OCI-LY1 (cell line): ENCODE measurements around the gene SKAP1.

Experiments used
- H2AFZ ChIP-seq: fragments of 200-600 bp; sonication (generic), shearing (Covaris generic); 2 replicates; pipeline ENCODE4 v1.6.0; 2014; ENCODE audit warnings: antibody characterized with exemption, mild to moderate bottlenecking, low read length
- H3F3A ChIP-seq: fragments of 200-600 bp; sonication (generic), shearing (Covaris generic); 2 replicates; pipeline ENCODE4 v1.6.0; 2014; ENCODE audit warnings: mild to moderate bottlenecking, antibody characterized with exemption, low read length, moderate library complexity; ENCODE audit not compliant: insufficient read depth
- H3K27ac ChIP-seq: fragments of 200-600 bp; sonication (generic); 2 replicates; pipeline ENCODE4 v1.5.1; 2014; ENCODE audit warnings: low read length, mixed run types, mild to moderate bottlenecking, low read depth; ENCODE audit not compliant: poor library complexity, severe bottlenecking
- H3K27me3 ChIP-seq: fragments of 200-600 bp; sonication (generic); 2 replicates; pipeline ENCODE4 v1.6.0; 2014; ENCODE audit warnings: antibody characterized with exemption, mild to moderate bottlenecking, low read length, moderate library complexity; ENCODE audit not compliant: insufficient read depth
- H3K36me3 ChIP-seq: fragments of 200-600 bp; sonication (generic); 2 replicates; pipeline ENCODE4 v1.6.1; 2014; ENCODE audit warnings: mild to moderate bottlenecking, antibody characterized with exemption, low read length, moderate library complexity, mixed read lengths; ENCODE audit not compliant: insufficient read depth
- H3K4me1 ChIP-seq: fragments of 200-600 bp; sonication (generic); 2 replicates; pipeline ENCODE4 v1.5.1; 2014; ENCODE audit warnings: mild to moderate bottlenecking, low read length, moderate library complexity; ENCODE audit not compliant: insufficient read depth, severe bottlenecking
- H3K4me2 ChIP-seq: fragments of 200-600 bp; sonication (generic), shearing (Covaris generic); 2 replicates; pipeline ENCODE4 v1.6.1; 2014; ENCODE audit warnings: low read length
- H3K4me3 ChIP-seq: fragments of 200-600 bp; sonication (generic); 2 replicates; pipeline ENCODE4 v1.5.1; 2014; ENCODE audit warnings: low read length, low read depth, mild to moderate bottlenecking, mixed read lengths; ENCODE audit not compliant: poor library complexity, severe bottlenecking
- H3K79me2 ChIP-seq: fragments of 200-600 bp; shearing (Covaris generic); 2 replicates; pipeline ENCODE4 v1.6.1; 2016; ENCODE audit warnings: mixed run types, low read length, mixed read lengths; ENCODE audit not compliant: insufficient read depth
- H3K9ac ChIP-seq: fragments of 200-600 bp; sonication (generic), shearing (Covaris generic); 2 replicates; pipeline ENCODE4 v1.6.1; 2014; ENCODE audit warnings: mild to moderate bottlenecking, low read length, mixed read lengths
- H3K9me2 ChIP-seq: fragments of 200-600 bp; sonication (generic), shearing (Covaris generic); 2 replicates; pipeline ENCODE4 v1.6.1; 2014; ENCODE audit warnings: low read depth, mild to moderate bottlenecking, low read length, mixed read lengths
- H3K9me3 ChIP-seq: fragments of 200-600 bp; shearing (Covaris generic); 2 replicates; pipeline ENCODE4 v1.6.1; 2014; ENCODE audit warnings: low read length, mixed read lengths
- H4K20me1 ChIP-seq: fragments of 200-600 bp; sonication (generic), shearing (Covaris generic); 2 replicates; pipeline ENCODE4 v1.6.0; 2016; ENCODE audit warnings: mild to moderate bottlenecking, low read length; ENCODE audit not compliant: insufficient read depth
- CTCF ChIP-seq: fragments of 200-600 bp; sonication (generic), shearing (Covaris generic); IDR thresholded peaks from 2 replicates; pipeline ENCODE4 v1.5.1; 2017; ENCODE audit warnings: mild to moderate bottlenecking, antibody characterized with exemption, low read length, moderate library complexity, mixed read lengths
- EZH2 ChIP-seq: fragments of 200-600 bp; sonication (generic), shearing (Covaris generic); IDR thresholded peaks from 2 replicates; pipeline ENCODE4 v1.8.0; 2017; ENCODE audit warnings: borderline replicate concordance, mixed run types, mild to moderate bottlenecking, antibody characterized with exemption, low read length, moderate library complexity, mixed read lengths

SKAP1 gene

GRCh38 chr17:48385319-48385718, 44.7 kb downstream of the SKAP1 start:
- no peak overlapping the region for H3K9ac ChIP-seq
- H3K4me1 ChIP-seq = no peaks in the 10 kb centered on the region
- no peaks in the 10 kb centered on the region for H3K36me3 ChIP-seq
- no peaks in the 10 kb centered on the region for H3K27me3 ChIP-seq
- no peak overlapping the region for H3K27ac ChIP-seq
- no peaks in the 10 kb centered on the region for H3K9me3 ChIP-seq
- TF ChIP-seq CTCF = no peak
- no peak for TF ChIP-seq EZH2
- no peak overlapping the region for H3K4me2 ChIP-seq
- H3K79me2 ChIP-seq = no peaks in the 10 kb centered on the region
- H4K20me1 ChIP-seq = no peaks in the 10 kb centered on the region
- H3K9me2 ChIP-seq = no peaks in the 10 kb centered on the region
- no peak overlapping the region for H3K4me3 ChIP-seq
- H3F3A ChIP-seq = no peaks in the 10 kb centered on the region
- H2AFZ ChIP-seq = no peak overlapping the region

GRCh38 chr17:48384164-48384563, 45.9 kb downstream of the SKAP1 start:
- Histone ChIP-seq H3F3A (no peaks in the 10 kb centered on the region), H4K20me1 (no peaks in the 10 kb centered on the region), H3K27me3 (no peaks in the 10 kb centered on the region), H3K9me3 (no peaks in the 10 kb centered on the region), H3K4me2 (no peak overlapping the region), H3K9ac (no peak overlapping the region), H3K36me3 (no peaks in the 10 kb centered on the region), H3K4me1 (no peaks in the 10 kb centered on the region), H3K79me2 (no peaks in the 10 kb centered on the region), H3K27ac (no peak overlapping the region), H2AFZ (no peak overlapping the region), H3K9me2 (no peaks in the 10 kb centered on the region), H3K4me3 (no peak overlapping the region)
- TF ChIP-seq EZH2 = no peak

- Histone ChIP-seq H3K27ac (no peak overlapping the region), H2AFZ (no peak overlapping the region), H3K9me3 (no peaks in the 10 kb centered on the region), H3K9ac (no peak overlapping the region), H3K9me2 (no peaks in the 10 kb centered on the region), H3K27me3 (no peaks in the 10 kb centered on the region), H3F3A (no peaks in the 10 kb centered on the region), H3K79me2 (no peaks in the 10 kb centered on the region), H3K4me2 (no peak overlapping the region), H4K20me1 (no peaks in the 10 kb centered on the region), H3K36me3 (no peaks in the 10 kb centered on the region), H3K4me3 (no peak overlapping the region), H3K4me1 (no peaks in the 10 kb centered on the region)
- no peak for TF ChIP-seq CTCF
- TF ChIP-seq EZH2 = no peak
These were observed 47.0 kb downstream of the SKAP1 start for GRCh38 chr17:48382989-48383388.

DNA sequence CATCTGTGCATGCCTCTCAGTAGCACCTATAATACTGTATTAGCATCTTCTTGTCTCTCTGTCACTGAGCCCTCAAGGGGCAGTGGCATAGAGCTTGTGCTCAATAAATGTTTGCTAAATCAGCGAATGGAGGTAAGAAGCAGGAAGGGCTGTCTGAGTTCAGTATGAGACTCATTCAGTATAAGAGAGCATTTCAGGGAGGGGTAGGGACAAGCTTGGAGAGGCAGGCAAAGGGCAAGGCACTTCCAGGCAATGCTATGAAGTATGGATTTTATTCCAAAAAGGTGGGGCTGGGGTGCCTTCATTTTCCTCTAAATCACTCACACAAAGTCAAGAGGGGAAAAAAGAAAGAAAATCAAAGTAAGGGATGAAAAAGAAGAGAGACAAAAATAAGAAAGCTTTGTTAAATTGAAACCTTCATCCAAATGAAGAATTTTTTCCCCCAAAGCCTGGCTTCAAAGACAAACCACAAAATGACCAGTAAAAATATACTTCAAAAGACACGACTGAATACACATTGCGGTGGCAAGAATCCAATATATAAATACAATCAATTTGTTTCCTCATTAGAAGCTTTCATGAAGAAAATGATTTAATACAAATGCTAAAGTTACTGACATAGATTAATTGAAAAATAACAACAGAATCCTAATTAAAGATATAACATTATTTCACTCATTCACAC, 51.2 kb downstream of the SKAP1 start:
- H4K20me1 ChIP-seq = no peaks in the 10 kb centered on the region
- no peaks in the 10 kb centered on the region for H3K27me3 ChIP-seq
- H3K9me2 ChIP-seq = no peaks in the 10 kb centered on the region
- H3K4me2 ChIP-seq = no peak overlapping the region
- no peaks in the 10 kb centered on the region for H3K9me3 ChIP-seq
- TF ChIP-seq EZH2 = no peak
- TF ChIP-seq CTCF = no peak
- H3K4me1 ChIP-seq = no peaks in the 10 kb centered on the region
- no peaks in the 10 kb centered on the region for H3K36me3 ChIP-seq
- H3K27ac ChIP-seq = no peak overlapping the region
- H3K9ac ChIP-seq = no peak overlapping the region
- no peaks in the 10 kb centered on the region for H3K79me2 ChIP-seq
- H3K4me3 ChIP-seq = no peak overlapping the region
- no peak overlapping the region for H2AFZ ChIP-seq
- no peaks in the 10 kb centered on the region for H3F3A ChIP-seq
